MCF 10A (cell line): Measurements from ENCODE around the gene DTWD1. TPM values are rescaled to one million over a fixed set of nuclear protein-coding genes. Genes with fewer than 3 reads are reported as not detected.

Experiments used
- BruUV-seq: library from RNA; stranded (reverse); fragments of 400-500 nt; replicated peaks from 2 replicates; lab custom pipeline; 2021; lab: Mats Ljungman, UMichigan
- CTCF ChIA-PET: fragments of 300-600 bp; sonication (Branson Sonifier 250); formaldehyde crosslinking; extraction: SDS; loops from one replicate; lab custom pipeline; 2021; ENCODE audit warnings: antibody characterized with exemption, inconsistent platforms; lab: Yijun Ruan, JAX
- POLR2A ChIA-PET: fragments of 300-600, 350-650 bp; sonication (Branson Sonifier 250); formaldehyde crosslinking; extraction: SDS; loops from one replicate; lab custom pipeline; 2020; ENCODE audit warnings: antibody characterized with exemption, inconsistent platforms; lab: Yijun Ruan, JAX
- DNase-seq: peaks from one replicate; pipeline ENCODE4 v3.0.0-alpha.2; 2018; ENCODE audit not compliant: unreplicated experiment
- H3K27ac Mint-ChIP-seq: one replicate; pipeline ENCODE4 v1.8.0; 2022; ENCODE audit warnings: mild to moderate bottlenecking, low read depth, mixed read lengths; ENCODE audit not compliant: unreplicated experiment
- H3K27me3 Mint-ChIP-seq: one replicate; pipeline ENCODE4 v1.8.0; 2022; ENCODE audit warnings: mixed read lengths; ENCODE audit not compliant: insufficient read depth, unreplicated experiment
- H3K36me3 Mint-ChIP-seq: one replicate; pipeline ENCODE4 v1.8.0; 2022; ENCODE audit warnings: mild to moderate bottlenecking, moderate library complexity, mixed read lengths; ENCODE audit not compliant: insufficient read depth, unreplicated experiment
- H3K4me1 Mint-ChIP-seq: one replicate; pipeline ENCODE4 v1.8.0; 2022; ENCODE audit warnings: mixed read lengths; ENCODE audit not compliant: insufficient read depth, unreplicated experiment
- H3K4me3 Mint-ChIP-seq: one replicate; pipeline ENCODE4 v1.8.0; 2022; ENCODE audit warnings: mild to moderate bottlenecking, moderate library complexity, mixed read lengths; ENCODE audit not compliant: unreplicated experiment
- H3K9me3 Mint-ChIP-seq: one replicate; pipeline ENCODE4 v1.8.0; 2022; ENCODE audit warnings: mixed read lengths; ENCODE audit not compliant: unreplicated experiment
- intact Hi-C: fragments of 100-400 bp; cut with micrococcal nuclease; formaldehyde crosslinking; loops from 2 replicates; pipeline ENCODE4 v1.14.1; 2022
- total RNA-seq: library from RNA; stranded (reverse); gene quantifications from 2 replicates; pipeline ENCODE4 v1.2.3, GENCODE V29; 2022
- TF ChIP-seq, protein P1 (sequence below): fragments of 200-600 bp; IDR thresholded peaks from one replicate; pipeline ENCODE4 v1.8.0; 2022; ENCODE audit warnings: antibody characterized with exemption, mild to moderate bottlenecking; ENCODE audit not compliant: unreplicated experiment

The DTWD1 gene
- total RNA-seq, 1 experiment from 2014 or later, result 31.0 TPM

DNA sequence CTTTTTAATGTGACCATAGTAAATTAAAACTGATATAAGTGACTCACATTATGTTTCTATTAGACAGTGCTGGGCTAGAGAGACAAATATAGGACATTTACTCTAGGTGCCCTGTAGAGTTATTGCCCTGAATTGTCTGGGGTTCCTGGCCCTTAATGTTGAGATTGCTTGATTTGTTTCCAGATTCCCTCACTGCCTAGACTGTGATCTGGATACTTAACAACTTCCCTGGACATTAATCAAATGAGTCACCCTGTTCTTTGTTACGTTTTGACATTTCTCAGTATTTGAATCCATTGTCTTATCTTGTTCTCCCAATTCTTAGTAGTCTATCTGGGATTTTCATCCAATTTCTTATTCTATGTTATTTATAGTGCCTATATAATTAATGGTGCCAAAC is 65.8 kb downstream of the DTWD1 start:
- H3K9me3 Mint-ChIP-seq, result no peaks in the 10 kb centered on the region
- H3K27me3 Mint-ChIP-seq, result no peaks in the 10 kb centered on the region
- CTCF ChIA-PET, result no interaction called here
- H3K4me1 Mint-ChIP-seq, result no peaks in the 10 kb centered on the region
- H3K27ac Mint-ChIP-seq, result no peak overlapping the region
- no TSS peak for BruUV-seq
- no peak overlapping the region for H3K4me3 Mint-ChIP-seq
- TF ChIP-seq, protein P1, sequence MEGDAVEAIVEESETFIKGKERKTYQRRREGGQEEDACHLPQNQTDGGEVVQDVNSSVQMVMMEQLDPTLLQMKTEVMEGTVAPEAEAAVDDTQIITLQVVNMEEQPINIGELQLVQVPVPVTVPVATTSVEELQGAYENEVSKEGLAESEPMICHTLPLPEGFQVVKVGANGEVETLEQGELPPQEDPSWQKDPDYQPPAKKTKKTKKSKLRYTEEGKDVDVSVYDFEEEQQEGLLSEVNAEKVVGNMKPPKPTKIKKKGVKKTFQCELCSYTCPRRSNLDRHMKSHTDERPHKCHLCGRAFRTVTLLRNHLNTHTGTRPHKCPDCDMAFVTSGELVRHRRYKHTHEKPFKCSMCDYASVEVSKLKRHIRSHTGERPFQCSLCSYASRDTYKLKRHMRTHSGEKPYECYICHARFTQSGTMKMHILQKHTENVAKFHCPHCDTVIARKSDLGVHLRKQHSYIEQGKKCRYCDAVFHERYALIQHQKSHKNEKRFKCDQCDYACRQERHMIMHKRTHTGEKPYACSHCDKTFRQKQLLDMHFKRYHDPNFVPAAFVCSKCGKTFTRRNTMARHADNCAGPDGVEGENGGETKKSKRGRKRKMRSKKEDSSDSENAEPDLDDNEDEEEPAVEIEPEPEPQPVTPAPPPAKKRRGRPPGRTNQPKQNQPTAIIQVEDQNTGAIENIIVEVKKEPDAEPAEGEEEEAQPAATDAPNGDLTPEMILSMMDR, result no peak
- peak; percentile 47 for DNase-seq
- no peaks in the 10 kb centered on the region for H3K36me3 Mint-ChIP-seq
- POLR2A ChIA-PET, result interaction anchor here (0.6 to 0.8 kb wide), 2 partner anchors 89 to 131 kb away, joined by 3 read pairs; no protein-coding TSS in a partner anchor
- intact Hi-C loops, result no loop called here

DNA sequence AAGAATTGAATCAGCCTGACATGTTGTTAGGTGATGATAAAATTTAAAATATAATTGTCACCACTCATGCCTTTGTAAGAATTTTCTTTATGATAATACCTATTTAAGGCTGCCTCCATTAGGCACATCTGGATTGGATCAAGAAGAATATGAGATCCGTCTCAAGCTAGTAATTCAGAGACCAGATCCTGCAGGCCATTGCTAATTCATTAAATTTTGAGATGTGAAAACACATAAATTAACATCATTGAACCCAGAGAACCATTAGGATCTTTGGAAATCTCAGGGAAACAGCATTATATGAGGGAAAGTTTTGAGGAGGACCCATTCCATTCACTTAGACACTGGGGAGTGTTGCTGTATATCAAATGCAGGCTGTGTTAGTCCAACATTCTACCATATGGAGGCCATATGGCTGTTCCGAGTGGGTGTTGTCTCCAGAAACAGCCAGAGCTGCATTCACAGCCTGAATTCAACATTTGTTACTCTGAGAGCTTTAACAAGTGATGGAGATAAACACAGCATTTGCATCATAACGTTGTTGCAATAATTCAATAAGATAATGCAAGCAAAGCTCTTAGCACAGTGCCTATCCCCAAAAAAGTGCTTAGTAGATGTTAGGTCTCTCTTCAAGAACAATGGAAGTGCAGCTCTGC is 67.4 kb downstream of the DTWD1 start:
- H3K27ac Mint-ChIP-seq, result peak overlapping the region; percentile 36
- intact Hi-C loops, result no loop called here
- no peaks in the 10 kb centered on the region for H3K4me1 Mint-ChIP-seq
- ChIA-PET POLR2A (interaction anchor here (0.7 to 1.3 kb wide), 3 partner anchors 9 to 165 kb away, joined by 3 to 4 read pairs (median 3); no protein-coding TSS in a partner anchor), CTCF (interaction anchor here (1.1 kb wide), 1 partner anchor 18 kb away, joined by 3 read pairs; no protein-coding TSS in a partner anchor)
- H3K27me3 Mint-ChIP-seq, result no peaks in the 10 kb centered on the region
- no TSS peak for BruUV-seq
- TF ChIP-seq, protein P1, result no peak
- no peaks in the 10 kb centered on the region for H3K36me3 Mint-ChIP-seq
- no peak overlapping the region for H3K4me3 Mint-ChIP-seq
- DNase-seq, result no peak
- H3K9me3 Mint-ChIP-seq, result no peaks in the 10 kb centered on the region

DNA sequence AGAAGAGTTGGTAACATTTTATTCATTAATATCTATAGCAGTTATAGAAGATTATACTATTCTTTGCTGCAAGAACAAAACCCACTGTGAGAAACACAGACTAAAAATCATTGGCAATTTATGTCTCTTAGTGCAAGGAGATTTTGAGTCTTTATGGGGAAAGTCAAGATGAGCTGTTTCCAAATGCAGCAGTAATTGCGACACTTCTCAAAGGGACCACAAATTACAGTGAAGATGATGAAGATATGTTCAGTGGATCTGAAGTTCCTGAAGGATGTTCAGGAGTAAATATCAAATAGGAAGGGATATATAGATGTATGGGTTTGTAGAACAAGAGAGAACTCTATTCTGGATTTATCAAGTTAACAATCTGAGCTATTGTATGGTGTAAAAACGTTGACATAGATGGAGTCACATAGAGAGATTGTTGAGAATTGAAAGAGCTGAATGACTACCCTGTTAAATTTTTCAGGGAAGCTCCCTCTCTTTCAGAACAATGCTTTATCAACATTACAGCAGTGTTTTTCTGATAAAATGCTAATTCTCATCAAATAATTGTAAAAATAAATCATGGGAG is 71.8 kb downstream of the DTWD1 start:
- intact Hi-C loops, result no loop called here
- TF ChIP-seq, protein P1, result no peak
- ChIA-PET POLR2A (no interaction called here), CTCF (no interaction called here)
- Mint-ChIP-seq H3K9me3 (no peaks in the 10 kb centered on the region), H3K4me3 (no peak overlapping the region), H3K27me3 (no peaks in the 10 kb centered on the region), H3K4me1 (no peaks in the 10 kb centered on the region), H3K36me3 (no peaks in the 10 kb centered on the region), H3K27ac (no peak overlapping the region)
- no TSS peak for BruUV-seq
- DNase-seq, result no peak

DNA sequence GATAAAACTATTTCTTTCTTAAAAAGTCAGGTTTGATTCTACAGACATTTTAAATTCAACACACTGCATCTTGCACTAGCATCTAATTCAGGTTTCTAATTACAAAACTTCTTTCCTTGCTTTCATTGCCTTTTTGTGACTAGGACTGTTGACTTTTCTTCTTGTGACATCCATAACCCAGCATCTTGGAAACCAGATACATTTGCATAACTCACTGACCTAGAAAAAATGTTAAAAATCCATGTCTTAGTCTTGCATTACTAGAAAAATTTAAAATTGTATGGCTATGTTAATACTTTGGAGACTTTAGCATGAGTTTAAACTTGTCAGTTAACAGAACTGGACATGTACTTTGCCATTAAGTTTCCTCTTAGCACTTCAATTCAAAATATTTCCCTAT is 72.7 kb downstream of the DTWD1 start:
- TF ChIP-seq, protein P1, result no peak
- no peak overlapping the region for H3K27ac Mint-ChIP-seq
- H3K36me3 Mint-ChIP-seq, result no peaks in the 10 kb centered on the region
- ChIA-PET CTCF (no interaction called here), POLR2A (no interaction called here)
- no peak overlapping the region for H3K4me3 Mint-ChIP-seq
- H3K27me3 Mint-ChIP-seq, result no peaks in the 10 kb centered on the region
- no peaks in the 10 kb centered on the region for H3K9me3 Mint-ChIP-seq
- intact Hi-C loops, result no loop called here
- H3K4me1 Mint-ChIP-seq, result no peaks in the 10 kb centered on the region
- DNase-seq, result no peak
- BruUV-seq, result no TSS peak
